ENCODE measurements around the gene FOCAD.
"Not testable (repeated sequence)": the region's sequence is repeated elsewhere in the genome, so short reads cannot be mapped to it uniquely, and the experiment has no call there.

The FOCAD gene

DNA sequence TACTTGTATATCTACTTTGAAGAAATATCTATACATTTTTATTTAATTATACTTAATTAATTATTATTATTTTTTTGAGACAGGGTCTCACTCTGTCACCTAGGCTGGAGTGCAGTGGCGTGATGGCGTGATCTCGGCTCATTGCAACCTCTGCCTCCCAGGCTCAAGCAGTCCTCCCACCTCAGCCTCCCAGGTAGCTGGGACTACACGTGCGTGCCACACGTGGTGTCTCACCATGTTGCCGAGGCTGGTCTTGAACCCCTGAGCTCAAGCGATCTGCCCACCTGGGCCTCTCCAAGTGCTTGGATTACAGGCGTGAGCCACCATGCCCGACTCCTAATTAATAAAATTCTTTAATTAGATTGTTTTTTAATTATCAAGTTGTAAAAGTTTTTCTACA, 10.5 kb upstream of the FOCAD start:
- not testable (repeated sequence) for DNase-seq

DNA sequence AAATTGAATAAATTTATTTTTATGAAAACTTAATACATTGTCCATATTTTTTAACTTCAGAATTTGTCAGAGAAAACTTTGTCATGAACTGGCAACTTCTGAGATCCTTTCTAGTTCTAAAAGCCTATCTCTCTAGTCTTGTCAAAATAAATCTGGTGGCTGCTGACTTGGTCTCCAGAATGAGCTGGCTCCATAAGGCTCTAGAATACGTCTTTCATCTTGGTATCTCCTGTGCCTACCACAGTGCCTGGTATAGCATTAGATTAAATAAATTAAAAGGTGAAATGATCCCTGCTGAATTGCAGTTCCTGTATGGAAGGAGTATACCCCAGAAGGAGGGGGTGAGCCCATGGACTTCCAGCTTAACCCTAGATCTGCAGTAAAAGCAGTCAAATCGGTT, 2.6 kb upstream of the FOCAD start:
- no peak for DNase-seq

DNA sequence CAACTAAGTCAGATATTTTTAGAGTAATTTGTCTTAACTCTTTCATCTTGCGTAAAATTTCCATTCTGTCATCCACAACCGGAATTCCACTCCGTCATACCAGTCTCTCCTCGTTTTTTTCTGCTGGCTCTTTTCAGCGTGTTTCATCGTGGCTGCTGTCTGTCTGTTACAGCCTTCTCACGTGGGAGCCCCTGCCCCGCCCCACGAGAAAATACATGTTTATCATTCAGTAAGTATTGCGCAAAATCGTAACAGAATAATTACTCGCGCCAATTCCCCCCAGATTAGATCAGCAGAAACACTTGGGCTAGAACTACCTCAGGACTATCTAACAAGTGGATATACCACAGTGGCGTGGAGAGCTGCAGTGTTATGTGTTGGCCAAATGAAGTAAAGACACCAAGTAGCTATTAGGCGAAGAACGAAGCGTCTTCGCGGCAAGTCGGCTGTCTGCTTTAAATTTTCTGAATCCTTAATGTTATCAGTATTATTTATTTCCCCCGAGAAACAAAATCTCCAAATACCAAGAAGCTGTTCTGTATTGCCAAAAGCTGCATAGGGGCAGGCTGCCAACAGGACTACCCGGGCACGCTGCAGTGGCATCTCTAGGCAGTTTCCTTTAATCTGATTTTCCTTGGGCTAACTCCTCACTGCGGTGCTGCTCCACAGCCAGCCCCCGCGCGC, 566 bp upstream of the FOCAD start:
- DNase-seq = peak in 4 of 5 experiments; percentile 16 to 51 (median 26)

DNA sequence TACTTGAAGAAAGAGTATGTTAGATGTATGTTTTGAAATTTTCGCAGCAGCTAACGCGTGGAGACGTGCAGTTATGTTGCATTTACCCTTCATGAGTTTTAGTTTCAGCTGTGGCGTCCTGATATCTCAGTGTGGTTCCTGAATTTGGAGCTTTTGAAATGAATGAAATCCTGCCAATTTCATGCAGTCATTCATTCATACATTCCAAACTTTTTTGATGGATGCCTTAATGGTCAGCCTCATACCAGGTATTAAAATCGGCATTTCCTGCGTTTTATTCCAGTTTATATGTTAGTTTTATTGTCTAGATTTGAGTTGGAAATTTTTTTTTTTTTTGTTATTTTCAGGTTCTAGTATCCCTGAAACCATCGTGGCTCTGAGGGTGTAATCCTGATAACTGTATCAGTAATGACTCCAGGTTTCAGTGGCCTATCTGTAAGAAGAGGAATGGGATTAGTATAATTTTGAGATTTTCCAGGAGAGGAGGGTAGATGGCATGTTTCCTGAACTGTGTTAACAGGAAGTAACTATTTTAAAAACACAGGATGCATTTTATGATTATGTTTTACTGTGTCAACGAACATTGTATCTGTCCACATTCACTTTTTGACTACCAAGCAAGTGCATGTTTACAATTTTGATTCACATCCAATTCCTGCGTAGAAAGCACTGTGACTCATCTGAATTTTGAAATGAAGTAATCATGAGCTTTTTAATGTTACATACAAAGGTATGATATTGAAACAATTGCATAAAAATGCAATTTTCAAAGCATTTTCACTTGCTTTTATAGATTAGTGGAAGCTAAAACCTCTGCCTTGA, 1.0 kb downstream of the FOCAD start:
- peak in 2 of 5 experiments; percentile 1 to 72 for DNase-seq

DNA sequence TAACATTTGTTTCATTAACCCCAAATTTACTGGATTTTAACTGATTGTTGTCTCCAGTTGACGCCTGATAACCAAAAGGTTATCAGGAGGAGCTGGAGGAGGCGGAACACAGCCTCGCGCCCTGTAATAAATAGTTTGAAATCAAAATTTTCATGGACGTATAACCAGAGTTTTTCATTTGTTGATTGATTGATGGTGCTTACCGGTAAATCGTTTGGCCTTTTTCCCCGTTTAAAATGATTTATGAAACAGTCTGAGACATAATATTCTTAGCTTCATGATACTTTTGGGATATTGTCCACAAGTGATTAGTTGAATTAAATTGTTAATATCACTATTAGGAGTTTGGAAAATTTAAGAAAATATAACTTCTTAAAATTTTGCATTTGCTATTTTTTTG, 1.7 kb downstream of the FOCAD start:
- DNase-seq = no peak

DNA sequence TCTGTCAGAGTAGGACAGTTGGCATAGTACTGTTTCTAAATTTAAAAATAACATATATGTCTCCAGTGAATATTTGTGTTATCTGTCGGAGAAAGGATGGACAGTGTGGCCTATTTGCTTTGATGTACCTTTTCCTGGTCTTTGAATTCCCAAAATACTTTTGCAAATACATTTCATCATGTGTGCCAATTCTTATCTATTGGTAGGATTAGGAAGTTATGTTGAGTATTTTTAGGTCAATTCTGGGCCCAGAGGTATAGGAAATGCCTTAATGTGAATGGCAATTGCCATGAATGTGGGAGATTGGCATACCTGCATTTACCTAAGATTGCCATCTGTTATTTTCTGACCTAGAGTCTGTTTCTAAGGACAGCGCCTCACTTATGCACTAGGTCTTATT, 5.8 kb downstream of the FOCAD start:
- no peak for DNase-seq

DNA sequence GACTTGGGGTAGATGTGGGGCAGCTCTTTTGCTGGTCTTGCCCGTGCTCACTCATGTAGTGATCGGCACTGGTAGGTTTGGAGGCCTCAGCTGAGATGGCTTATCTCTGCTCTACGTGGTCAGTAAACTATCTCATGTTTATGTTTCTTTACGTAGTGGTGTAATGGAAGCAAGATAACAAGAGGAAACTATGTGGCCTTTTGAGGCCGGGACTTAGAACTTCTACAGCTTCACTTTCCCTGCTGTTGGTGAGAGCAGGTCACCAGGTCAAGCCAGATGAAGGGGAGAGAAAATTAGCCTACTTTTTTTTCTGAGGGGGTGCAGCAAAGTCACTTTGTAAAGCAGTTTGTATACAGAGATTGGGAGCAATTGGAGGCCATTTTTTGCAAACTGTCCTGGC, 8.5 kb downstream of the FOCAD start:
- no peak for DNase-seq

DNA sequence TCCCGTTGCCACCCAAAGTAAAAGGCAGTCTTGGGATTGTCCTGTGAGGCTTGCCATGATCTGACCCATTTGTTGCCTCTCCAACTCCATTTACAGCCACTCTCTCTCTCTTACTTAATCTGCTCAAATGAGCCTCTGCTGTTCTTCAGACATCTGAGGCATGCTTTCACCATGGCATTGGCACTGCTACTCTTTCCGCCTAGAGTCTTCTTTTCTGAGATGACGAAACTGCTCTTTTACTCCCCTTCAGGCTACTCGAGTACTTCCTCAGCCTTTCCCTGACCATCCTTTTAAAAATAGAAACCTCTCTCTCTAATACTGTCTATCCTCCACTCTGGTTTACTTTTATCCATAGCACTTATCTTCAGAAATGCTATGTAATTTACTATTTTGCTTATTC, 9.0 kb downstream of the FOCAD start:
- no peak for DNase-seq

DNA sequence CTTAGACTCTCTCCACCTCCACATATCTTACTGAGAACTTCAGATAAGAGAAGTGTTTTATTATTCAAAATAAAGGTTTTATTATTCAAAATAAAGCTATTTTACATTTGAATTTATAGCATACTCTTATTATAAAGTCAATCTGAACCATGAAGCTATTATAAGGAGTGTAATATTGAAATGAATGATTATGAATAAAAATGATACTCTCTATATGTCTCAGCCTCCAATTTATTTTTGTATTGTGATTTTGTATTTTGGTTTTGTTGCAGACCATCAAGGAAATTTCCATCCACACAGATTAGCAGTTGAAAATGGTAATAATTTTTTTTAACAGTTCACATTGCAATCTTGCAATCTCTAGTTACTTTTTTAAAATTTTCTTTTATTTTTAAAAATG, 10.2 kb downstream of the FOCAD start:
- no peak for DNase-seq

DNA sequence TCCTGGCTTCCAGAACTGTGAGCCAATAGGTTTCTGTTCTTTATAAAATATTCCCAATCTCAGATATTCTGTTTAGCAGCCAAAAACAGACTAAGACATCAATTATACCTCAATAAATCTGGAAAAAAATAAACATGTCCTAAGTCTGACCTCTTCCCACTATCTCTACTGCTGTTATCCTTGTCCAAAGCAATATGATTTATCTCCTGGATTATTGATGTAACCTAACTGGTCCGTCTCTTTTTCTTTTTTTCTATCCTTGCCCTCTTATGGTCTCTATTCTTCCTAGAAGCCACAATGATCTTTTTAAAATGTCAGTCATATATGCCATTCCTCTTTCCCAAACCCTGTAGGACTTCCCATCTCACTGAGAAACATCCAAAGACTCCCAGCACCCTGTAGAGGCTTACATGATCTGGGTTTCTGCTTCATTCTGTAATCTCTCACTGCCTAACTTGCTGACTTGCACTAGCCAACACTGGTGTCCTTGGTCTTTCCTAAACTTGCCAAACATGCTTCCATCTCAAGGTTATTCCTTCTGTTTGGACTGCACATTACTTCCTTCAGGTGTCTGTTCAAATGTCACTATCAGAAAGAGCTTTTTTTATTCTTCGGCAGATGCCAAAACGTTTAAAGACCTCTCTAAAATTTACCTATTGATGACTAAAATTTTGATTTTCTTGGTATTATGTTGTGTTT, 13.1 kb downstream of the FOCAD start:
- no peak for DNase-seq

DNA sequence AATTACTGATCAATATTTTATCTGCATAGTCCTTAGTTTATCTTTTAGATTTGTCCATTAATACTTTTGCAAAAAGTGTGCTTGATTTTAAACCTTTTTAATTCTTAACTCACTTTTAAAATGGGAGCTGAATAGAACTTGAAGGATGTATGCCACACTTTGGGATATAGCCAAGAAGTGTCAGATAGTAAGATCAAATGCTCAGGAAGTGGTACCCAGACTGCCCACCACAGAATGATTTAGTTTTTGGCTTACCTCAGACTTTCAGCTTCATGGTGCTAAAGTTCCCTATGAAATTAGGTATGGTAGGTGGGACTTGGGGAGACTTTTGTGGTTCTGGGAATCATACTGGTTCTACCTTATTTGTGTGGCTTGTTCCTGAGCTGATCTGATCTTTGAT, 14.7 kb downstream of the FOCAD start:
- no peak for DNase-seq

DNA sequence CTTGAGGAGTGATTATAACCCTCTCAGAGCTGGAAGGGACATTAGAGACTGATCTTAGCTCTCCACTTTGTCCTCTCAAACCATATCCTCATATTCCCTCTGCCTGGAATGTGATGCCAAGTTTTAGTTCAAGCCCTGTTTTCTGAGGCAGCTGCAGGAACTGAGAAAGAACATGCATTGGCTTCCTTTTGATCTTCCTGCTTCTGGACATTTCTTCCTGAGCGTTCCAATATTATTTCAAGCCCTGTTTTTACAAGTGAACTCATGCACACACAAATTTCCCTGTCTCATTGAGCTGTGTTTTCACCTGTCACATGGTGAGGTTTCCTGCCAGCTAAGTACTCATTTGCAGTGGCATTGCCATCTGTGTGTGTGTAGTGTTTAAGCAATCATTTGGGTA, 17.0 kb downstream of the FOCAD start:
- no peak for DNase-seq

DNA sequence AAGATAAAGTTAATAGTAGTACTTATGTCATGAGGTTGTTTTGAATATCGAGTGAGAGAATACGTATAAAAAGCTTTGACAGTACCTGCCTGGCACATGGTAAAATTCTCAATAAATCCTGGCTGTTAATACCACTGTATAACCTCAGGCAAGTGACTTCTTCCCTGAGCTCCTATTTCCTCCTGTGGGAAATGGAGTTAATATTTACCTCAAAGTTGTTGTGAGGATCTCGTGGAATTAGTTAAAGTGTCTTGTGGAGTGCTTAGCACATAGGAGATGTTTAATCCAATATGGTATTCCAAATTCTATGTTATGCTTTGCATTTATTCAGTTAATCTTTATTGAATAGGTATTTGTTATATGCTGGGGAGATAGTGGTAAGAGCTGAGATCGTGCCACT, 18.5 kb downstream of the FOCAD start:
- DNase-seq = no peak

DNA sequence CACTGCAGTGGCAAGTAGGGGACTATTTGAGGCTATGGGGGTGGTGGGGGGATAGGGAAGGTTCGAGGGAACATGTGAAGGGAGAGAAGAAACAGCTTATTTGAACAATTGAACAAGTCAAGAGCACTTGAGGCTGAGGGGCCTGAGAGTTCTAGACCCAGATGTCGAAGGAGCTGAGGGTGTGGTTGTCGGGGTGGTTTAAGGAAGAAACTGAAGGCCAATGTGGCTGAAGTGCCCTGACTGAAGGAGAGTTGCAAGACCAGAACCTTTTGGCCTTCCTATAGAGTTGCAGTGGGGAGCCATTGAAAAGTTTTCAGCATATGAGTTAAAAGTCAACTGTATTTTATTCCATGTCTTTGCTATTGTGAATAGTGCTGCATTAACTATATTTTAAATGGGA, 19.1 kb downstream of the FOCAD start:
- DNase-seq = no peak

DNA sequence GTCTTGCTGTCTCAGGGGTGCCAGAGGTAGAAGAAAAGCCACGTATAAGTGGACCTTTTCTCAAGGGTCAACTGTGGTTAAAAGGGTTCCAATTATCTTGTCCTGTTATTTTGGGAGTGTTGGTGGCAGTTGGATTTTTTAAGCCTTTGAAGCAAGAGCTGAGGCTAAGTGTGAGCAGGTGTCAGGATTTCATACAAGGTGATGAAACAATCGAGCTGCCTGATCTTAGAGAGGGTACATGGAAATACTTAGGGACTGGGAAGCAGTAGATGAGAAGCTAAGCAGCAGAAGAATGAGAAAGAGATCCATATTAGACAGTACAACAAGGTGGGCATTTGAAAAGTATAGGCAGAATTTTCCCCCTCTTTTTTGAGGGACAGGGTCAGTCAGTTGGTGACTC, 23.6 kb downstream of the FOCAD start:
- no peak for DNase-seq

DNA sequence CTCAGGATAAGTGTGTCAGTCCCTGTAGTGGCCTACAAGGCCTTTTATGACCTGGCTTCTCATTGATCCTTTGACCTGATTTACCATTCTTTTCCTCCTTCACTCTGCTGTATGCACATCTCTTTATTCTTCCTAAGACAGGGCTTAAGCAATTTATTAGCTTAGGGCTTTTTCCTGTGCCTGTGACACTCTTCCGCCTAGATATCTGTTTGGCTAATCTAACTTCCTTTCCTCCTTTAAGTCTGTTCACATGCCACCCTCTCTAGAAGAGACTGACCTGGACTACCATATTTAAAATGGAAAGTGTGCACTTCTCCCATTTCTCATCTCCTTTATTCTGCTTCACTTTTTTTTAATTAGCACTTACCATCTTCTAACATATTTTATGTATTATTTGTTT, 29.1 kb downstream of the FOCAD start:
- no peak for DNase-seq

DNA sequence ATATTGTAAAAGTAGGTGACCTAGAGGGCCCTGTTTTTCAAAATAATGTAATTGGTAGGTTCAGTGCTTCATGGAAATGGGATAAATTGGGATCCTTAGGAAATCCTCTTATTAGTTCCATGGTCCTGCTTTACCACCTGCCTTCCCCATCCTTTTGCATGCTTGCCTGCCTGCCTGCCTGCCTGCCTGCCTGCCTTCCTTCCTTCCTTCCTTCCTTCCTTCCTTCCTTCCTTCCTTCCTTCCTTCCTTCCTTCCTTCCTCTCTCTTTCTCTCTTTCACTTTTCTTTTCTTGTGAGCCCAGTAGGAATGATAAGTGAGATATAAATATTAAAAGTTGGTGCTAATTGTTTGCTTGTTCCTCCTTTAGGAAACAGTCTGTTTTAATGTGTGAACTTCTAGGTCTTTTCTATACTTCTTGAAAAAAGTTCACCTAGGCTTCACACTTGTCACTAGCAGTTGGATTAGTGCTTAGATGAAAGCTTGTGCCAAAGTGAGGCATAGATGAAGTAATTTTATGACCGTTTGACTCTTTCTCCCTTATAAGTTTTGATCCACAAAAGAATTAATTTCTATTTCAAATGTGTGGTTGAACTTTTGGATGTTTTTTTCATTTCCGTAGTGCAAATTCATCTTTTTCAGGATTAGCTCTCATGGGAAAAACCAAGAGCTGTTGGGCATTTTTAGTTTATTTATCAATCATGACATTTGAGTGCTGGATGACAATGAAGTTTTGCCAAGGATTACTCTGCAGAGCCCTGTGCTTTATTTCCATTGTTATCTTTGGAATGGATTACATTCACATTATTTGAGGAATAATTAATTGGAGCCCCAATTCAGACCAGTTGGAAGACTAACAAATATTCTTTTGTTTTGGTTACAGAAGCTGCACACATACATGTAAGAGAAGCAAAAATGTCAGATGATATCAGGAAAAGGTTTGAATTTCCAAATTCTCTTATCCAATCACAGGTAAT, 30.7 kb downstream of the FOCAD start:
- DNase-seq = no peak

DNA sequence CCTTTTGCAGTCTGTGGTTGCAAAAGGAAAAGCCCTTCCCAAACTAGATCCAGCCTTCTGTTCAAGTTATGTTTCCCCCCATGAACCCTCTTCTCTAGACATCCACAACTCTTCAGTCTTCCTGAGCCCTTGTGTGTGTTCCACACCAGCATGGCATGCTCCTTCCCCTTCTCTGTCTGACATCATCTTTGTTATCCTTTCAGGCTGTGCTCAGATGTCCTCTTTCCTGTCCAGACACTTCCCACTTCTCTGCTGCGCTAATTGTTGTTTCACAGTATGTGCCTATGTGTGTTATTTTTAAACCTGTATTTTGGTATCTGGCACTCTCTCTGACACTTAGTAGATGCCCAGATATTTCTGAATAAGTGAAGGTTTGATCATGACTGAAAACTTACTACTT, 38.2 kb downstream of the FOCAD start:
- DNase-seq = no peak

DNA sequence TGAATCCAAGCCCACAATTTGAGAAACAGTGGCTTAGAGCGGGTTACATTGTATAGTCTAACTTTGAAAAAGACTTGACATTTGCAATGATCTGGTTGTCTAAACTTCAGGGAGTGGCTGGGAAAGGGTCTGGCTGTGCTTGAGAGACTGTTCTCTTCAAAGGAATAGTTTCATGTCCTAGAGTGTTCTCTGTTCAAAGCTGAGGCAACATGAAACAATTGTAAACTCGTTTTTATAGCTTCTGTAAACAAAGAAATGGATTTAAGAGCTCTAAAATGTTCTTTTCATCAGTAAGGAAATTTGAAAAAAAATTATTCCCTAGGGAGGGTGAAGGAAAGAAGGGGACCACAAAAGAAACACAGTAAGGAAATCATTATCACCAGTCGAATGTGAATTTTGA, 41.6 kb downstream of the FOCAD start:
- DNase-seq = no peak

DNA sequence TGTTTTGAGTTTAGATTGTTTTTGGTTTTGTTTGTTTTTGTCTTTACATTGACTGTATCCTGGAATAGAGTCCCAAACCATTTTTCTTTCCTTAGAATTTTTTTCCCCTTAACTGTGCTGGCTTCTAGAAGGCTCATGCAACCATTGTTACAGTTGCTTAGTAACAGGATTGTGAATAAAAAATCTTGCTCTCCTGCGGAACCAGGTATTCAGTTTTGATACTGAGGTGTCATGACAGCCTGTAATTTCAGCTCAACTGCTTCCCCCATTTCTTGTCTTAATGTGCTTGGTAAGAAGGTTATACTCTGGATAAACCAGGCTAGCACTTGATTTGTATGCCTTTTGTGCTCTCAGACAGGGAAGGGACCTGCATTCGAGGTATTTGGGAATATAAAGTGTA, 42.1 kb downstream of the FOCAD start:
- DNase-seq = no peak

DNA sequence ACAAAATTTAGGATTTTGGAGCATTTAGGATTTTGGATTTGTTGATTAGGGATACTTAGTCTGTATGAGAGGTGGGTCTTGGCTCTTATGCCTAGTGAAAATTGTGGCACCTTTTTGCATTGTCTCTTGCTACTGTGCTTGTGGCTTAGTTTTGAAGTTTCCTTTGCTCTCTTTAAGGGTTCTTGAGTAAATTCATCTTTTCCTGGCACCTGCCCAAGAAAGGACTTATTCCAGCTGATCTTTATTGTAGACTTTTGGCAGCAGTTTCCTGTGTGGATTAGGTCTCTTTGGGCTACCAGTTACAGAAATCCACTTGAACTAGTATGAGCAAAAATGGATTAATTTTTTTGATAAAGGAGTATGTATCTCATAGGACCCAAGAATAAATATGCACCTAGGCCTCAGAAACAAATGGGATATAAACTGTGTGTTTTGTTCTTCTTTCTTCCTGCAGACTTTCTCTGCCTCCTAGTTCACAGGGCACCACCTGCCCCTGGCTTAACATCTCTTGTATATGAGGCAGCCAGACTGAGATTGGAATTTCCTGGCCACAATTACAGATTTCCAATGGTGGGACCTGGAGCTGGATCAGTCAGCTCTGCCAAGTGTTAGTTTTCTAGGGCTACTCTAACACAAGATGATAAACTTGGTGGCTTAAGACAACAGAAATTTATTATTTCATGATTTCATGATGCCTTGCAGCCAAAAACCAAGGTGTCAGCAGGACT, 44.6 kb downstream of the FOCAD start:
- DNase-seq = no peak

DNA sequence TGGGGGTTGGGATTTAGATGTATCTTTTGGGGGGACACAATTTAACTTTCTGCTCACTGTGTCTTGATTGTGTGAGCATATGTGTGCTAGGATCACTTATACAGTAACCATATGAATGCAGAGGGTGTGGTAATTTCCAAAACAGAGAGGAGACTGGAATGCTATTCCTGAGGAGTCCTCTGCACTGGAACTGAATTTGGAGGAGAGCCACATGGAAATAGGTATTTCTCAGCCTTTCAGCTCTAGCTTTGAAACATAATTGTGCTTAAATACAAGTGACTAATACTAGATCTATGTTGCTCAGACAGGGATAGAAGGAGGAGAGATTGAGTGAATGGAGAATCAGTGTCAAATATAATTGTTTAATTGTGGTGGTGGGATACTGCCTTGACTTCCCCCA, 45.5 kb downstream of the FOCAD start:
- DNase-seq = no peak
